ENCODE measurements around the gene BTBD1.
A peak's percentile ranks its signal among the peaks of the same experiment; 100 is the strongest.
"Not testable (repeated sequence)": the region's sequence is repeated elsewhere in the genome, so short reads cannot be mapped to it uniquely, and the experiment has no call there.

Gene BTBD1

GRCh38 chr15:83018436-83018835 is 48.6 kb downstream of the BTBD1 start:
- Mint-ChIP-seq H3K27me3 (no peaks in the 10 kb centered on the region), H3K27ac (ENCODE audit: low read depth) (no peak overlapping the region), H3K36me3 (ENCODE audit: insufficient read depth) (peaks cover 29% of the 10 kb centered on the region), H3K4me3 (no peak overlapping the region), H3K9me3 (no peaks in the 10 kb centered on the region), H3K4me1 (peaks cover 10% of the 10 kb centered on the region)
- ATAC-seq (replicated peaks; ENCODE audit: extremely low read depth, poor library complexity, severe bottlenecking) (no peak), DNase-seq (ENCODE audit: low spot score in 2 of 2) (no peak)

GRCh38 chr15:83016906-83017305 is 50.1 kb downstream of the BTBD1 start:
- Mint-ChIP-seq H3K9me3 (no peaks in the 10 kb centered on the region), H3K27ac (ENCODE audit: low read depth) (no peak overlapping the region), H3K4me1 (peaks cover 23% of the 10 kb centered on the region), H3K27me3 (no peaks in the 10 kb centered on the region), H3K4me3 (no peak overlapping the region), H3K36me3 (ENCODE audit: insufficient read depth) (peaks cover 29% of the 10 kb centered on the region)
- ATAC-seq (replicated peaks; ENCODE audit: extremely low read depth, poor library complexity, severe bottlenecking) (no peak), DNase-seq (ENCODE audit: low spot score in 2 of 2) (no peak)

GRCh38 chr15:83015361-83015760 is 51.7 kb downstream of the BTBD1 start:
- peak overlapping the region; percentile 10 for H3K27ac Mint-ChIP-seq (ENCODE audit: low read depth)

GRCh38 chr15:83014205-83014653 is 52.8 kb downstream of the BTBD1 start:
- Mint-ChIP-seq H3K27me3 (no peaks in the 10 kb centered on the region), H3K36me3 (ENCODE audit: insufficient read depth) (peaks cover 26% of the 10 kb centered on the region), H3K9me3 (no peaks in the 10 kb centered on the region), H3K4me3 (no peak overlapping the region), H3K4me1 (peaks cover 39% of the 10 kb centered on the region), H3K27ac (ENCODE audit: low read depth) (peak overlapping the region; percentile 42)
- DNase-seq (ENCODE audit: low spot score in 2 of 2) (no peak), ATAC-seq (replicated peaks; ENCODE audit: extremely low read depth, poor library complexity, severe bottlenecking) (no peak)

More at GRCh38 chr15:83015361-83015760, 51.7 kb downstream of the BTBD1 start:
- peaks cover 35% of the 10 kb centered on the region for H3K4me1 Mint-ChIP-seq
- no peak overlapping the region for H3K4me3 Mint-ChIP-seq
- no peak for DNase-seq (ENCODE audit: low spot score in 2 of 2)
- ATAC-seq (replicated peaks; ENCODE audit: extremely low read depth, poor library complexity, severe bottlenecking), result no peak
- H3K9me3 Mint-ChIP-seq, result no peaks in the 10 kb centered on the region
- H3K36me3 Mint-ChIP-seq (ENCODE audit: insufficient read depth), result peaks cover 33% of the 10 kb centered on the region
- no peaks in the 10 kb centered on the region for H3K27me3 Mint-ChIP-seq

GRCh38 chr15:83012636-83013035 is 54.4 kb downstream of the BTBD1 start:
- ATAC-seq (replicated peaks; ENCODE audit: extremely low read depth, poor library complexity, severe bottlenecking), result no peak
- peak overlapping the region; percentile 88 for H3K4me3 Mint-ChIP-seq
- no peaks in the 10 kb centered on the region for H3K9me3 Mint-ChIP-seq
- H3K27ac Mint-ChIP-seq (ENCODE audit: low read depth), result peak overlapping the region; percentile 60
- no peak for DNase-seq (ENCODE audit: low spot score in 2 of 2)
- peaks cover 23% of the 10 kb centered on the region for H3K36me3 Mint-ChIP-seq (ENCODE audit: insufficient read depth)
- H3K27me3 Mint-ChIP-seq, result no peaks in the 10 kb centered on the region
- H3K4me1 Mint-ChIP-seq, result peaks cover 39% of the 10 kb centered on the region

GRCh38 chr15:83012076-83012426 is 55.0 kb downstream of the BTBD1 start:
- H3K4me1 Mint-ChIP-seq, result peaks cover 42% of the 10 kb centered on the region
- ATAC-seq (replicated peaks; ENCODE audit: extremely low read depth, poor library complexity, severe bottlenecking), result no peak
- H3K4me3 Mint-ChIP-seq, result peak overlapping the region; percentile 88
- no peaks in the 10 kb centered on the region for H3K27me3 Mint-ChIP-seq
- no peak for DNase-seq (ENCODE audit: low spot score in 2 of 2)
- H3K9me3 Mint-ChIP-seq, result no peaks in the 10 kb centered on the region
- peak overlapping the region; percentile 60 for H3K27ac Mint-ChIP-seq (ENCODE audit: low read depth)
- peaks cover 24% of the 10 kb centered on the region for H3K36me3 Mint-ChIP-seq (ENCODE audit: insufficient read depth)

GRCh38 chr15:83011271-83012075 is 55.6 kb downstream of the BTBD1 start, which contains the start of gene C15orf40:
Gene C15orf40, minus strand, starts transcription at chr15:83011639. Its CDS starts 32 bp downstream, at chr15:83011607.
- peak within 1 kb of the TSS; percentile 60 for H3K27ac Mint-ChIP-seq (ENCODE audit: low read depth)
- peaks cover 24% of the 10 kb centered on the region for H3K36me3 Mint-ChIP-seq (ENCODE audit: insufficient read depth)
- DNase-seq (ENCODE audit: low spot score in 2 of 2) (peak; percentile 64 to 70), ATAC-seq (replicated peaks; ENCODE audit: extremely low read depth, poor library complexity, severe bottlenecking) (peak; percentile 82)
- H3K4me3 Mint-ChIP-seq, result peak within 1 kb of the TSS; percentile 88
- H3K27me3 Mint-ChIP-seq, result no peaks in the 10 kb centered on the region
- no peaks in the 10 kb centered on the region for H3K9me3 Mint-ChIP-seq
- H3K4me1 Mint-ChIP-seq, result peaks cover 45% of the 10 kb centered on the region

- Mint-ChIP-seq H3K27ac (ENCODE audit: low read depth) (peak overlapping the region; percentile 60), H3K36me3 (ENCODE audit: insufficient read depth) (peaks cover 22% of the 10 kb centered on the region), H3K4me1 (peaks cover 45% of the 10 kb centered on the region), H3K9me3 (no peaks in the 10 kb centered on the region), H3K4me3 (peak overlapping the region; percentile 88), H3K27me3 (no peaks in the 10 kb centered on the region)
- peak; percentile 78 for ATAC-seq (replicated peaks; ENCODE audit: extremely low read depth, poor library complexity, severe bottlenecking)
- DNase-seq (ENCODE audit: low spot score in 2 of 2), result peak; percentile 47 to 58
Observed at GRCh38 chr15:83010709-83011270, 56.3 kb downstream of the BTBD1 start.

GRCh38 chr15:83000672-83001031 is 66.4 kb downstream of the BTBD1 start:
- H3K36me3 Mint-ChIP-seq (ENCODE audit: insufficient read depth); ATAC-seq (replicated peaks; ENCODE audit: extremely low read depth, poor library complexity, severe bottlenecking); H3K27me3 Mint-ChIP-seq; H3K4me1 Mint-ChIP-seq; DNase-seq (ENCODE audit: low spot score in 2 of 2); H3K9me3 Mint-ChIP-seq: not testable (repeated sequence)
- Mint-ChIP-seq H3K4me3 (peak overlapping the region; percentile 69), H3K27ac (ENCODE audit: low read depth) (peak overlapping the region; percentile 42)

- peak overlapping the region; percentile 42 for H3K27ac Mint-ChIP-seq (ENCODE audit: low read depth)
- H3K4me3 Mint-ChIP-seq, result peak overlapping the region; percentile 69
- H3K9me3 Mint-ChIP-seq, result no peaks in the 10 kb centered on the region
Observed at GRCh38 chr15:82999905-83000671, 67.0 kb downstream of the BTBD1 start.

GRCh38 chr15:82999426-82999825 is 67.6 kb downstream of the BTBD1 start:
- Mint-ChIP-seq H3K36me3 (ENCODE audit: insufficient read depth) (no peaks in the 10 kb centered on the region), H3K4me1 (peaks cover 9% of the 10 kb centered on the region), H3K4me3 (no peak overlapping the region), H3K9me3 (no peaks in the 10 kb centered on the region), H3K27ac (ENCODE audit: low read depth) (no peak overlapping the region), H3K27me3 (no peaks in the 10 kb centered on the region)
- DNase-seq (ENCODE audit: low spot score in 2 of 2), result no peak
- no peak for ATAC-seq (replicated peaks; ENCODE audit: extremely low read depth, poor library complexity, severe bottlenecking)

More at GRCh38 chr15:82999905-83000671, 67.0 kb downstream of the BTBD1 start:
- H3K27me3 Mint-ChIP-seq, result no peaks in the 10 kb centered on the region
- H3K36me3 Mint-ChIP-seq (ENCODE audit: insufficient read depth), result peaks cover under 1% of the 10 kb centered on the region
- peak in 1 of 2 donors; percentile 27 for DNase-seq (ENCODE audit: low spot score in 2 of 2)
- H3K4me1 Mint-ChIP-seq, result peaks cover 9% of the 10 kb centered on the region
- ATAC-seq (replicated peaks; ENCODE audit: extremely low read depth, poor library complexity, severe bottlenecking), result peak; percentile 77

- ATAC-seq (replicated peaks; ENCODE audit: extremely low read depth, poor library complexity, severe bottlenecking), result no peak
- Mint-ChIP-seq H3K9me3 (no peaks in the 10 kb centered on the region), H3K27ac (ENCODE audit: low read depth) (no peak overlapping the region), H3K36me3 (ENCODE audit: insufficient read depth) (peaks cover 4% of the 10 kb centered on the region), H3K27me3 (no peaks in the 10 kb centered on the region), H3K4me3 (no peak overlapping the region), H3K4me1 (peaks cover 15% of the 10 kb centered on the region)
- no peak for DNase-seq (ENCODE audit: low spot score in 2 of 2)
Observed at GRCh38 chr15:82995938-82996337, 71.1 kb downstream of the BTBD1 start.
